Activated B cell treated with CpG ODN at 0.5 μM for 24 hours (primary cell): Measurements from ENCODE around the gene GPR108. TPM values are rescaled to one million over a fixed set of nuclear protein-coding genes. Genes with fewer than 3 reads are reported as not detected.

Experiments used
- ATAC-seq: fragments of 200-7000 bp; cut with Tn5 transposase; one replicate; pipeline ENCODE4 v1.10.0; 2021; ENCODE audit warnings: low read depth, mild to moderate bottlenecking, moderate library complexity
- CTCF ChIA-PET: fragments of 350-600 bp; sonication (Branson Sonifier 250); formaldehyde crosslinking; loops from one replicate; lab custom pipeline; 2021; ENCODE audit warnings: antibody characterized with exemption; lab: Charles Lee
- POLR2A ChIA-PET: fragments of 350-600 bp; sonication (Branson Sonifier 250); formaldehyde crosslinking; loops from one replicate; lab custom pipeline; 2021; ENCODE audit warnings: antibody characterized with exemption; lab: Charles Lee
- DNase-seq: peaks from one replicate; pipeline ENCODE4 v3.0.0; 2022
- H3K27ac Mint-ChIP-seq: one replicate; pipeline ENCODE4 v1.8.0; 2020; ENCODE audit warnings: mixed read lengths
- H3K27me3 Mint-ChIP-seq: one replicate; pipeline ENCODE4 v1.8.0; 2021; ENCODE audit warnings: mixed read lengths
- H3K36me3 Mint-ChIP-seq: one replicate; pipeline ENCODE4 v1.8.0; 2021; ENCODE audit warnings: low read depth, mixed read lengths
- H3K4me1 Mint-ChIP-seq: one replicate; pipeline ENCODE4 v1.8.0; 2021; ENCODE audit warnings: mixed read lengths
- H3K4me3 Mint-ChIP-seq: one replicate; pipeline ENCODE4 v1.8.0; 2020; ENCODE audit warnings: mild to moderate bottlenecking, mixed read lengths
- H3K9me3 Mint-ChIP-seq: one replicate; pipeline ENCODE4 v1.8.0; 2020; ENCODE audit warnings: mixed read lengths
- intact Hi-C: fragments of 100-400 bp; cut with micrococcal nuclease; formaldehyde crosslinking; loops from one replicate; pipeline ENCODE4 v1.15.1; 2024
- total RNA-seq: library from RNA; stranded (reverse); gene quantifications from 2 replicates; pipeline ENCODE4 v1.2.3, GENCODE V29; 2022
- TF ChIP-seq, protein P1 (sequence below): fragments of 200-600 bp; IDR thresholded peaks from one replicate; pipeline ENCODE4 v1.8.0; 2022; ENCODE audit warnings: antibody characterized with exemption, mild to moderate bottlenecking

The GPR108 gene
- total RNA-seq, 1 donor from 2014 or later, result 55.6 TPM

DNA sequence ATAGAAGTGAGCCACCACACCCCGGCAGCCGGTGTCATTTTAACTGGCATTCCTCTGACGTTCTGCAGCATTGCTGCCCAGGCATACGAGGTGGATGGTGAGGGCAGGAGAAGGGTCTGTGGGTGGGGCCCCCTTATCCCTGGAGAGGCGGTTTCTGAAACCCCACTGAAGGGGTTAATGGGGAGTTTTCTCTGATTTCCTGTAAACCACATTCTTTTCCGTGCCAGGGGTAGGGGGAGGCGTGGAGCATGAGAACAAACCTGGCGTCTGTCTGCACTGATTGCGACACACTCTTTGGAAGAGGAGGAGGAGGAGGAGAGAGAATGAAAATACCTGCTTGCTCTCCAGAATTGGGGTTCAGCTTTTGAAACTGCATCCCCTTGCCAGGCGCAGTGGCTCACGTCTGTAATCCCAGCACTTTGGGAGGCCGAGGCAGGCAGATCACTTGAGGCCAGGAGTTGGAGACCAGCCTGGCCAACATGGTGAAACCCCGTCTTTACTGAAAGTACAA lies 14.2 kb downstream of the GPR108 start:
- no peak for ATAC-seq
- POLR2A ChIA-PET, result interaction anchor here (1.0 to 1.1 kb wide), 3 partner anchors 13 to 201 kb away, joined by 3 to 4 read pairs (median 3); no protein-coding TSS in a partner anchor
- Mint-ChIP-seq H3K4me1 (peaks cover 56% of the 10 kb centered on the region), H3K9me3 (no peaks in the 10 kb centered on the region), H3K4me3 (no peak overlapping the region), H3K27me3 (no peaks in the 10 kb centered on the region), H3K27ac (peak overlapping the region; percentile 50), H3K36me3 (no peaks in the 10 kb centered on the region)
- intact Hi-C loops, result loop anchor here (2.0 kb wide), 1 partner anchor 14 kb away; the partner anchor contains the start of gene GPR108
- CTCF ChIA-PET, result no interaction called here
- DNase-seq, result no peak
- TF ChIP-seq, protein P1, sequence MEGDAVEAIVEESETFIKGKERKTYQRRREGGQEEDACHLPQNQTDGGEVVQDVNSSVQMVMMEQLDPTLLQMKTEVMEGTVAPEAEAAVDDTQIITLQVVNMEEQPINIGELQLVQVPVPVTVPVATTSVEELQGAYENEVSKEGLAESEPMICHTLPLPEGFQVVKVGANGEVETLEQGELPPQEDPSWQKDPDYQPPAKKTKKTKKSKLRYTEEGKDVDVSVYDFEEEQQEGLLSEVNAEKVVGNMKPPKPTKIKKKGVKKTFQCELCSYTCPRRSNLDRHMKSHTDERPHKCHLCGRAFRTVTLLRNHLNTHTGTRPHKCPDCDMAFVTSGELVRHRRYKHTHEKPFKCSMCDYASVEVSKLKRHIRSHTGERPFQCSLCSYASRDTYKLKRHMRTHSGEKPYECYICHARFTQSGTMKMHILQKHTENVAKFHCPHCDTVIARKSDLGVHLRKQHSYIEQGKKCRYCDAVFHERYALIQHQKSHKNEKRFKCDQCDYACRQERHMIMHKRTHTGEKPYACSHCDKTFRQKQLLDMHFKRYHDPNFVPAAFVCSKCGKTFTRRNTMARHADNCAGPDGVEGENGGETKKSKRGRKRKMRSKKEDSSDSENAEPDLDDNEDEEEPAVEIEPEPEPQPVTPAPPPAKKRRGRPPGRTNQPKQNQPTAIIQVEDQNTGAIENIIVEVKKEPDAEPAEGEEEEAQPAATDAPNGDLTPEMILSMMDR, result no peak

DNA sequence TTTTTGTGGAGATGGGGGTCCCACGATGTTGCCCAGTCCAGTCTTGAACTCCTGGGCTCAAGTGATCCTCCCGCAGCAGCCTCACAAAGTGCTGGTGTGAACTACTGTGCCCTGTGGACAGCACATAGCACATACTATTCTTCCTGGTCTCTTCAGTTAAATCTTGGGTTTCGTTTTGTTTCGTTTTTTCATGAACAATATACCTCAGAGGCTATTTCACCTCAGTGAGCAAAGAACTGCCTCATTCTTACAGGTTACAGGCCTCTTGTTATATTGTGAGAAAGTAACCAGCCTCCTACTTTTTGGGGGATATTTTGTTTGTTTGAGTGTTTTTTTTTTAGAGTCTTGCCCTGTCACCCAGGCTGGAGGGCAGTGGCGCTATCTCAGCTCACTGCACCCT lies 15.6 kb downstream of the GPR108 start:
- H3K9me3 Mint-ChIP-seq, result no peaks in the 10 kb centered on the region
- POLR2A ChIA-PET, result interaction anchor here (1.2 to 1.3 kb wide), 2 partner anchors 16 to 51 kb away, joined by 3 to 5 read pairs; partner anchors contain the start of gene VAV1
- ATAC-seq, result peak; percentile 88
- CTCF ChIA-PET, result interaction anchor here (0.6 kb wide), 1 partner anchor 1180 kb away, joined by 3 read pairs; no protein-coding TSS in a partner anchor
- H3K27ac Mint-ChIP-seq, result peak overlapping the region; percentile 92
- no peaks in the 10 kb centered on the region for H3K27me3 Mint-ChIP-seq
- intact Hi-C loops, result loop anchor here (2.0 kb wide), 1 partner anchor 15 kb away; the partner anchor contains the start of gene GPR108
- TF ChIP-seq, protein P1, result no peak
- H3K36me3 Mint-ChIP-seq, result no peaks in the 10 kb centered on the region
- peak overlapping the region; percentile 64 for H3K4me3 Mint-ChIP-seq
- no peak for DNase-seq
- peaks cover 51% of the 10 kb centered on the region for H3K4me1 Mint-ChIP-seq

DNA sequence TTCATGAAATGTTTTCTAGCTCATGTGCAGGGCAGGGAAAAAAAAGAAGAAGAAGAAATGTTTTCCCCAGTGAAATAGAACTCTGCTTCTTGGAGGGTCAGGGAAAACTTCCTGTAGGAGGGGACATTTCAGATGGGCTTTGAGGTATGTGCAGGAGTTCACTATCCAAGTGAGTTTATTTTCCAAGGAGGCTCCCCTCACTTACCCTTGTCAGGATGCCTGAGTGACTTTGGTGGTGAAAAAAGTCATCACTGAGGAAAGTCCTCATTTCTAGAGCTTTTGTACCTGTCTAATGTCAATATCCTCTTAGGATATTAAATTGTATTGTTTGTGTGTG lies 16.3 kb downstream of the GPR108 start:
- H3K27me3 Mint-ChIP-seq, result no peaks in the 10 kb centered on the region
- peaks cover 51% of the 10 kb centered on the region for H3K4me1 Mint-ChIP-seq
- H3K4me3 Mint-ChIP-seq, result peak overlapping the region; percentile 64
- no peak for ATAC-seq
- ChIA-PET POLR2A (interaction anchor here (1.2 kb wide), 1 partner anchor 17 kb away, joined by 5 read pairs; no protein-coding TSS in a partner anchor), CTCF (interaction anchor here (0.6 kb wide), 1 partner anchor 1180 kb away, joined by 3 read pairs; no protein-coding TSS in a partner anchor)
- intact Hi-C loops, result no loop called here
- no peak for DNase-seq
- TF ChIP-seq, protein P1, result no peak
- peak overlapping the region; percentile 92 for H3K27ac Mint-ChIP-seq
- no peaks in the 10 kb centered on the region for H3K9me3 Mint-ChIP-seq
- no peaks in the 10 kb centered on the region for H3K36me3 Mint-ChIP-seq

DNA sequence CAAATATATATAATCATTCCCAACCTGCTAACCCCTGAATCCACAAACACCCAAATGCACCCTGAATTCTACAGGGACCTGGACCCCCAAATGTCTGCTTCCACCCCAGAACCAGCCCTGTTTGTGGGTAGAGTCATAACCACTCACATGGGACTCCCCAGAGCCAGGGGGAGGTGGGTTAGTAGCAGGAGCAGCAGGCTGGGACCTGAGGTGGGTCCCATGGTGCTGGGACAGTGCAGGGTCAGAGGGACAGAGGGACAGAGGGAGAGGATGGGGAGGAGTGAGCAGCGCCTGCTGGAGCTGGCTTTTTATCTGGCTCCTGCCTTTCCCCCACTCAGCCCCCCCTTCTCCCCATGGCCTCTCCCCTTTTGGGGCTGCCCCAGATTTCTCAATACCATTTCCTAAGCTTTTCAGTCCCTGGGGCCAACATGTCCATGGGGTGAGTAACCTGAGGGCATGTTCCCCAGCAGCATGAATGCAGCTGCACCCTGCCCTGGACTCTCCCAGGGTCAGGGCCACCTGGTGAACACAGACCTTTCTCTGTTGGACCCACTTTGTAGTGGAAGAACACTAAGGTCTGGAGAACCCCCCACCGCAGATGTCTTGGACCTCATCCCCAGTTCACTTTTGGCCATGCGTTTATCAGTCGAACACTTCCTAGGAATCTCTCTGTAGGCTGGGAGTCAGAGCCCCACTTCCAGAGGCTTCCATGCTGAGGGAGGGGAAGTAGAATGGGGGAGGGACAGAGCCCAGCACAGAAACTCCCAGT lies 16.8 kb downstream of the GPR108 start, which contains the start of gene C3:
C3 (minus strand) TSS at position 282 of the 769 bp plus-strand sequence; CDS start at position 221, 61 bp downstream.
- Mint-ChIP-seq H3K9me3 (no peaks in the 10 kb centered on the region), H3K4me1 (peaks cover 49% of the 10 kb centered on the region), H3K27ac (peak within 1 kb of the TSS; percentile 92), H3K4me3 (peak within 1 kb of the TSS; percentile 64), H3K27me3 (no peaks in the 10 kb centered on the region), H3K36me3 (no peaks in the 10 kb centered on the region)
- no peak for ATAC-seq
- intact Hi-C loops, result no loop called here
- CTCF ChIA-PET, result no interaction called here
- POLR2A ChIA-PET, result no interaction called here
- TF ChIP-seq, protein P1, result no peak
- DNase-seq, result no peak

DNA sequence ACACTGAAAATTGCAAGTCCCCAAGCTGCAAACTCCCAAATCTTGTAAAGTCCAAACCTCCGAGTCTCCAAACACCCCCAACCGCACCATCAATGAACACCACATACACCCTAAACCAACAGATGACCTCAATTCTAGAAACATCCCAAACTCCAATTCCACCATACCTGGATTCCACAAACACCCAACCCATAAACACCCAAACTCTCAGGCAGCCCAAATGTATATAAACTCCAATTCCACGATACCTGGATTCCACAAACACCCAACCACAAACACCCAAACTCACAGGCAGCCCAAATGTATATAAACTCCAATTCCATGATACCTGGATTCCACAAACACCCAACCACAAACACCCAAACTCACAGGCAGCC lies 17.4 kb downstream of the GPR108 start:
- peaks cover 44% of the 10 kb centered on the region for H3K4me1 Mint-ChIP-seq
- no peak for DNase-seq
- TF ChIP-seq, protein P1, result no peak
- H3K36me3 Mint-ChIP-seq, result no peaks in the 10 kb centered on the region
- no peaks in the 10 kb centered on the region for H3K27me3 Mint-ChIP-seq
- intact Hi-C loops, result no loop called here
- no peak overlapping the region for H3K27ac Mint-ChIP-seq
- ChIA-PET CTCF (no interaction called here), POLR2A (no interaction called here)
- no peak for ATAC-seq
- no peaks in the 10 kb centered on the region for H3K9me3 Mint-ChIP-seq
- no peak overlapping the region for H3K4me3 Mint-ChIP-seq
